Posterior vena cava (tissue), 2 donors: Measurements from ENCODE around the gene APPL1. TPM values are rescaled to one million over a fixed set of nuclear protein-coding genes. Genes with fewer than 3 reads are reported as not detected.
"Not testable (repeated sequence)": the region's sequence is repeated elsewhere in the genome, so short reads cannot be mapped to it uniquely, and the experiment has no call there.

Experiments used
- DNase-seq: peaks from one replicate; pipeline ENCODE4 v3.0.0-alpha.2; 2020; ENCODE audit warnings: low spot score
- intact Hi-C, 2 donors: fragments of 100-400 bp; cut with DNase I; formaldehyde crosslinking; loops; one replicate each; pipeline versions ENCODE4 v1.14.1 to v1.14.2; 2022 to 2023
- total RNA-seq, 2 donors: library from RNA; stranded (reverse); fragmentation: NEBNext Ultra II Directional; extraction: Animal tissue kit (Norgen Biotek cat#: 25700); gene quantifications; one replicate each; pipeline ENCODE4 v1.2.1, GENCODE V29; 2021
- donor health status: DM: yes; HTN: yes; CAD: no.
- donor health status: DM: yes; HTN: yes; CAD: no.

APPL1 gene
- total RNA-seq, 2 donors from 2014 or later, result 43.5 to 50.6 TPM

DNA sequence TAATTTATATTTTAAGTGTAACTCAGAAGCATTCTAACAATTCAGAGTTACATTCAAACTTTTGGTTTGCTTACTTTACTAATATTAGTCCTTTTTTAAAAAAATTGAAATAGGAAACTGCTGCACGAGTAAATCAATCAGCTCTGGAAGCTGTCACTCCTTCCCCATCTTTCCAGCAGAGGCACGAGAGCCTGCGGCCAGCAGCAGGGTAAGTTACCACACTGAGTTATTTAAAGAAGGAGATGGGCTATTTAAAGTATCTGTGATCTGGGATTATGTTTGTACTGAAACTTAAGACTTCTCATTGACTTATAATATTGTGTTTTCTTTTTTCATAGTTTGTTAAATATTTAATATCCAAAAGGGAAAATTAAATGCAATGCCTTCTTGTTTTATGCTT, 29.3 kb downstream of the APPL1 start:
- no peak for DNase-seq
- intact Hi-C loops, result no loop called here

DNA sequence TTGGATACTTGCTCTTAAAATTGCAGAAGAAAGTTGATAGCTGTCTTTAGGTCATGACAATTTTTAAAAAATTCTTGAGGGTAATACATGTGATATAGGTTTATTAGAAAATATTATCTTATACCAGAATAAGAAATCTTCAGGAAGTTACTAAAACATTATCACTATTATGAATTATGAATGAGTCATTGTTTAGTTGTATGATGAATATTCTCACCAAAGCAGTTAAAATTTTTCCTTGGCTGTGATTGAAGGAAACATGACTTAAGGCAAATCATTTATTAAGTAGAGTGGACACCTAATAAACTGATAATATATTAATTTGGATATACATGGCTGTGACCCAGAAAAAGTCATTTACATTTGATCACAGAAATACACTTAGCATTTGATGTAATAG, 30.1 kb downstream of the APPL1 start:
- intact Hi-C loops, result no loop called here
- DNase-seq, result no peak

DNA sequence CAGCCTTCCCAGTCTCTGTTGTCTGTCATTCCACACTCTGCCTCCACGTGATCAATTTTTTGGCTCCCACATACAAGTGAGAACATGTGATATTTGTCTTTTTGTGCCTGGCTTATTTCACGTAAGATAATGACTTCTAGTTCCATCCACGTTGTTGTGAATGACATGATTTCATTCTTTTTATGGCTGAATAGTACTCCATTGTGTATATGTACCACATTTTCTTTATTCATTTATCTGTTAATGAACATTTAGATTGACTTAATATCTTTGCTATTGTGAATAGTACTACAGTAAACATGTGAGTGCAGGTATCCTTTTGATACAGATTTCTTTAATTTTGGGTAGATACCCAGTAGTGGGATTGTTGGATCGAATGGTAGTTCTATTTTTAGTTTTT, 33.6 kb downstream of the APPL1 start:
- DNase-seq, result no peak
- intact Hi-C loops, result no loop called here

DNA sequence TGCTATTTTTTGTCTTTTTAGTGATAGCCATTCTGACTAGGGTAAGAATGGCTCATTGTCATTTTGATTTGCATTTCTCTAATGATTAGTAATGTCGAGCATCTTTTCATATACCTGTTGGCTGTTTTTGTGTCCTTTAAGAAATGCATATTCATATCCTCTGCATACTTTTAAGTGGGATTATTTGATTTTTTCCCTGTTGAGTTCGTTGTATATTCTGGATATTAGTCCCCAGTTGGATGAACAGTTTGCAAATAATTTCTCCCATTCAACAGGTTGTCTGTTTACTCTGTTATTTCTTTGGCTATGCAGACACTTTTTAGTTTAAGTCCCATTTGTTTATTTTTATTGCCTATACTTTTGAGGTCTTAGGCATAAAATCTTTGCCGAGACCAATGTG, 34.4 kb downstream of the APPL1 start:
- DNase-seq, result no peak
- intact Hi-C loops, result no loop called here

DNA sequence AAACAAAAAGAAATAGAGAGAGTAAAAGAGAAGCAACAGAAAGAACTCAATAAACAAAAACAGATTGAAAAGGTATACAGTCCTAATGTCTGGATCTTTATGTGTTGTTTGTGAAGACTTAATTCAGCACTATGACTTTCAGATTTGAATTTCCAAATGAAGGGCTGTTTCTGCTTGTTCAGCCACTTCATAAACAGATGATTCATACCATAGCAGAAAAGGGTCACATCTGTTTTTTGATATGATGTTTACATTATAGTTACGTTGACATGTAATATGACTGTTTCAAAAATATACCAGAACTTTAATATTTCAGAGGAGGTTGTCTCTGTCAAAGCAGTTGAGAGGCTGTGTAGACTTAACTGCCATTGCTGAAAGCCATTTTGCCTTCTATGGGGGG, 40.9 kb downstream of the APPL1 start:
- intact Hi-C loops, result no loop called here
- DNase-seq, result no peak

DNA sequence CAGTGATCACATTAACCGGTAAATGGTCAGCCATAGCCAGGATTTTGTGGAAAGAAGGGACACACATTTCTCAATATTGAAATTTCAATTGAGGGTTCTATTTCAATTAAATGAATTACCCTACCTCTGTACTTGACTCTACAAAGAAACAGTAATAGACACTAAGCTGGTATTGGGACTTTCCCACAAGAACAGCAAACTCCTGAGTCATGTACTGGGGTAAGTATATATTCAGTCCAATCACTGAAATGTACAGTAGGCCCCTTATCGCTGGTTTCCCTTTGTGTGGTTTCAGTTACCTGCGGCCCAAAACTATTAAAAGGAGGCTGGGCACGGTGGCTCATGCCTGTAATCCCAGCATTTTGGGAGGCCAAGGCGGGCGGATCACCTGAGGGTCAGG, 47.3 kb downstream of the APPL1 start:
- intact Hi-C loops, result no loop called here

DNA sequence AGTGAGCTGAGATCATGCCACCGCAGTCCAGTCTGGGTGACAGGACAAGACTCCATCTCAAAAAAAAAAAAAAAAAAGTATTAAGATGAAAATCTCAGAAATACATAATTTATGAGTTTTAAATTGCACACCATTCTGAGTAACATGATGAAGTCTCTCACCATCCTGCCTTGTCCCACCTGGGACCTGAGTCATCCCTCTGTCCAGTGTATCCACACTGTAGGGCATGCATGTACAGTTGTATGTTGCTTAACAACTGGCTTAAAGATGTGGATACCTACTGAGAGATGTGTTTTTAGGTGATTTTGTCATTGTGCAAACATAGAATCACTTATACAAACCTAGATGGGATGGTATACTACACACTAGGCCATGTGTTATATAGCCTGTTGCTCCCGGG, 47.9 kb downstream of the APPL1 start:
- DNase-seq, result no peak
- intact Hi-C loops, result no loop called here

More for the DNA sequence above, 47.3 kb downstream of the APPL1 start:
- no peak for DNase-seq

DNA sequence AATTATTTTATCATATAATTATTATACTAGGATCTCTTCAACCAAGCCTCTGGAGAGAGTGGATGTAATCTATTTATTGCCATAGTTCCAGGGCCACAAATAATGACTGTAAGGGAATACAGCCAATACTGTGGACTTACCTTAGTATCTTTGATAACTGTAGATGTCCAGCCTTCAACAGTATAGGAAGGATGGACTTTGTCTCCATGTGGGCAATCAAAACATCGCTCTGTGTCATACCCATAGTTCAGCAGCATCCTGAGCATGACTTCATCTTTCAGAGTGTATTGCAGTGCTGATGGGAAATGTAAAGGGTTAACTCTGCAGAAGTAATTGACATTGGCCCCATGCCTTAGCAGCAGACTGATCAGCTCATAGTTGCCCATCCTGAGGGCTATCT, 50.7 kb downstream of the APPL1 start:
- no peak for DNase-seq
- intact Hi-C loops, result no loop called here

DNA sequence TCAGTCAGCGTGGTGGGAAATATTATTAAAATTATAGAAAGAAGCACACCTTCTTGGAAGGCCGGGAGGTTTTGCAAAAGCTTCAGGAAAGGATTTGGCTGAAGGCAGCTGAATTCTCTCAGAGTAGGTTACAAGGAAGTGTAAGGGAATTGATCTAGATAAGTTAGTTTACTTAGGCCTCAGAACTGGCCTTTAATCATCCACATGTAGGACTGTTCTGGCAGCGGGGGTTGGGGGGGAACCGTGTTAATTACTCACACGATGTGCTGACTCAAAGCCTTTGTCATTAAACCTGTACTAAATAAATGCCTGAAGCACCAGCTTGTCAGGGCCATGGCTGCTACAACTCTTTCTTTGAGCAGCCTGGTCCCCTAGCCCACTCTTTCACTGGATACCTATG, 52.2 kb downstream of the APPL1 start:
- DNase-seq, result no peak
- intact Hi-C loops, result no loop called here

DNA sequence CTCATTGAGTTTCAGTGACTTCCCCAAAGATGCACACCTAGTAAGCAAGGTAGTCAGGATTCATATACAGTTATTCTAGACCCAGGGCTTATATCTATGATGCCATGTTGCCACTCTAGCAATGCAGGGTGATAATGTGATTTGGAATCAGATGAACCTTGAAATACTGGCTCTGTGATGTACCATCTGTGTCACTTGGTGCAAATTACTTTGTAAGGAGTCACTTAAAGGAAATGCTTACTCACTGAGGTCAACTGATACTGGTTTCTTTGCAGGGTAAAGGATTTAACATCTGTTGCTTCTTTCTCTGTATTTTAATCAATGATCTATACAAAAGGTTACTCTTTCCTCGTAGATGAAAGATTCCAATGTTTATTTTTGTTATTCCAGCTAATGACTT, 54.2 kb downstream of the APPL1 start:
- intact Hi-C loops, result no loop called here
- no peak for DNase-seq

DNA sequence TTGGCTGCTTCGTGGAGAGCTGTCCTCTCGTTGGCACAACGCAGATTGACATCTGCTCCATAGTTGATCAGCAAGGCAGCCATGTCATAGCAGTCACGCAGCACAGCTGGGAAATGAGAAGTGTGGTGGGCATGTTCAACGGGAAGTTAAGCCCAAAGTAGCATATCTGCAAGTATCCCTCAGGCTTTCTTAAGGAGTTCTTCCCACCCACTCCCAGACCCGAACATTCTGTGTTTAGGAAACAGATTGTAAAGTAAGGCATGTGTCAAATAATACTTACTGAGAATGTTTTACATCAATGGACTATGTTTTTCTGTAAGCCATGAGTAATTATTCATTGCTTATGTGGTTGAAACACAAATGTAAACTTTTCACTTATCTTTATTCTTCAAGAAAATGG, 55.8 kb downstream of the APPL1 start:
- no peak for DNase-seq
- intact Hi-C loops, result no loop called here

DNA sequence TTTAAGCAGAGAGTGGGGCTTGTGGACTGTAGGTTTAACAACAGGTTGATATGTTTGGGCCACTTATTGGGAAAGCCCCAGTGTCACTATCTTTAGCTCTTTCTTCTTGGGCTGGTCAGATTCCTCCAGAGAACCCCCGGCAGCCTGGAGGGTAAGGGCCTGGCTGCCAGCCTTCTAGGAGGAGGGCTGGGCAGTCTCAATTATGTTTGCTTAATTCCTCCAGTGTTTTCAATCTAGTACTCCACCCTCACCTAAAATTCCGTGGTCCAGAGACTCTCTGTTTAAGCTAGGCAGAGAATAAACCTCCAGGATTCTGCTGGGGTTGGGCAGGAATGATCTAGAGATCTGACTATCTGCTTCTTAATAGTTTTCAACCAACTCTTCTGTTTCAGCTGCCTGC, 59.7 kb downstream of the APPL1 start:
- no peak for DNase-seq
- intact Hi-C loops, result no loop called here

DNA sequence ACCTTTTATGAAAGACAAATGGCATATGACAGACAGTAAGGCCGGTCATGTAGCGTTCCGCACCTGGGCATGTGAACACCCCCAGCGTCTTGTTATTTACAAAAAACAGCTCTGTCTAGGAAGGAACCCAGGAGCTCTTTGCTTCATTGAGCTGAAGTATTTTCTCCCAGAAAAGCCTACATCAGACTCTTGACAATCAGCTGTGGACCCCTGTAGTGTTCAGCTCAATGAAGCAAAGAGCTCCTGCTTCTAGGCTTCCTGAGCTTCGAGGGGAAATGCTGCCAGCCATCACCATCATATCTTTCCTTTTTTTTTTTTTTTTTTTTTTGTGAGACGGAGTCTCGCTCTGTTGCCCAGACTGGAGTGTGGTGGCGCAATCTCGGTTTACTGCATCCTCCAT, 60.9 kb downstream of the APPL1 start:
- intact Hi-C loops, result no loop called here
- no peak for DNase-seq

DNA sequence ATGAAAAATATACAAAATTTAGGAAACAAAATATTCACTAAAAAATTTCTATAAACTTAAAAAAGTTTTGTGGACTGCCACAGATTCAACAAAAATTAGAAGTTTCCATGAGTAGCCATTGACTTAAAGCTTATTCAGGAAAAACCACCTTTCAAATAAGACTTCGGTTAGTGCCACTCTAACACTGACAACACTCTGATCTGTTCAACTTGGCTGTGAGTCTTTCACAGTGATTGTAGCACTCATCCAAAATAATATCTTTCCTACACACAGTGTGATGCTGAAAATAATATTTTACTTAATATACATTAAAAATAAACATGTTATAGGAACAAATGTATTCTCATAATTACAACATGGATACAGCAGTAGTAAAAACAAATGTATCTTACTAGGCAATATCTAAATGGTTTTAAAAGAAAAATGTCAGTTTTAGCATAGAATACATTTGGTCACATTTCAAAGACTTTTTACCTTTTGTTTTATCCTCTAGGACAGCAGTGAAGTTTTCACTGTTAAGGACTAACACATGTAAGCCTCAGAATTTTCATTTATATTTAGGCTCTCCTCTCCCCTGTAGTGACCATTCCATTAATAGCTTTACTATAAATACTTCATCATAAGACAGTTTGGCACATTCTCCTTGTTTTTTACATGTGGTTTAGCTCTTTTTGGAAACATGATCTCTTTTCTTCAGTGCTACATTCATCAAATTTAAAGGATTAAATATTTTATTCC, 64.8 kb downstream of the APPL1 start, which contains the start of gene ASB14:
Gene ASB14 (minus strand): TSS at position 527 of the 738 bp plus-strand sequence. CDS start 652 bp downstream, outside the sequence.
- no peak for DNase-seq
- intact Hi-C loops, result no loop called here

DNA sequence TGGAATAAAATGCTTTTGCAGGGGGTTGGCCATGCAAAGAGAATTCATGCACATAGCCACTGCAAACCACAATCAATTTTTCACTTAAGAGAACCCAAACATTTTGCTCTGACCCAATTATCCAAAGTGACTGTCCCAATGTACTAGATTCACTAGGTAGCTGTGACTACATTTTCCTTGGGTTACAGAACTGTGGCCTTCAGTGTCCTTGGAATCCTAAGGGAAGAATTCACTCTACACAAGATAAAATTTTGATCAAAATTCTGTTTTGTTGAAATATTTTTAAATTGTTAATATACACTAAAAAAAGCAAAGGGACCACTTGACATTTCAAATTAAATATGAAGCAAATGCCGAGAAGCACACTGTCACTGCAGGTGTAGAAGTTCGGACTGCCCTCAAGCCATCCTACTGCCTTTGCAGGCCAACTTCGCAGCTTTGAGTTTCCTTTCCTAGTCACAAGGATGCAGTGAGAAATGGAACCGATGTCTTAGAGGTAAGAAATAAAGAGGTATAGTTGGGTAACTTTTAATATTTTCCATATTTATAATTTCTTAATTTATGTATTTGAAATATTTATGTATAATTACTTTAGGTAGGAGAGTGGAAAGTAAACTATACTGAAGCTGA, 65.5 kb downstream of the APPL1 start:
- intact Hi-C loops, result no loop called here
- DNase-seq, result no peak

DNA sequence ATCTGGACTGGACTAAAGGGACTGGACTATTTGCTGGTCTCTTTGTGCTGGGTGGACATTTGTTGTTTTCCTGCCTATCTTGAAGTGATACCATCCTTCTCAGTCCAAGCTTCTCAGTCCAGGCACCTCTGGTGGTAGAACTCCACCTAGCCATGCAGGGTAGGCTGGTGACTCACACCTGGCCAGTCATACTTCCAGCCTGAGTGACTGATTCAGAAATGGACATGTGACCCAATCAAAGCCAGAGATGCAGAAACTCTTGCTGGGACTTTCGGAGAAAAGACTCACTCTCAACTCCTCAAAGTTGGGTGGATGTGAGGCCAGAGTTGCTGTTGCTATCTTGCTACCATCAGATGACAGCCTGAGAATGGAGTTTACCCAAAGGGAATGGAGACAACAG, 70.5 kb downstream of the APPL1 start:
- DNase-seq, result no peak
- intact Hi-C loops, result no loop called here

DNA sequence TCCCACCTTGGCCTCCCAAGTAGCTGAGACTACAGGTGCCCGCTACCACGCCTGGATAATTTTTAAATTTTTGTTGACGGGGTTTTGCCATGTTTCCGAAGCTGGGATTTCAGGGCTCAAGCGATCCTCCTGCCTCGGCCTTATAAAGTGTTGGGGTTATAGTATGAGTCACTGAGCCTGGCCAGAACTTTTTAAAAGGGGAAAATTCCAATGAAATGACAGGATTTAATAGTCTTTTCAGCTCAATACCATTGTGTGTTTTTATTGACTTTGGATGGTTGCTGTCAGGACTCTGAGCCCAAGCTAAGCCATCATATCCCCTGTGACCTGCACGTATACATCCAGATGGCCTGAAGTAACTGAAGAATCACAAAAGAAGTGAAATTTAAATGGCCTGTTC, 76.0 kb downstream of the APPL1 start:
- DNase-seq, intact Hi-C loops: not testable (repeated sequence)

DNA sequence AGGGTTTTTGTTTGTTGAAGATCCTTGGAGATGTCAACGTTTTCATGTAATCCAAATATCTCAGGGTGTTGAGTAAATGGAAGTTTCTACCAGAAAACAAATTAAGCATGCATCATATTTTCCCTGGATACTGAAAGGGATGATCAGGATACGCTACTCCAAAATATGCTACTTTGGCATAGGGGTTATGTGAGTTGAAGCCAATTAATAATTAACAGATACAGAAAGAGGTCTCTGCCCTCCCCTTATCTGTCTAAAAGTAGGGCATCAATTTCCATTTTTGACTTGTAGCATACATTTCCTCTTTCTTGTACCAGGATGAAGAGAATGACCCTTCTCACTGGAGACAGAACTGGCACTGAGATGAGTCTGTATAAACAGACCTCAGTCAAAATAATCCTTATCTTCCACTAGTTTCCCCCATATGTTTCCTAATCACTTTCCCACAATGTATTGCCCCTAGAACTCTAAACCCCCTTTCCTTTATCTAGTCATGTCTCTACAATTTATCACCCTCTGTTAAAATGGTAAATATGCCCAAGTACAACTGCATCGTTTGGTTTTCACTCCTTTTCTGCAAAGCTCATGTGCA, 82.3 kb downstream of the APPL1 start:
- DNase-seq, result no peak
- intact Hi-C loops, result no loop called here

DNA sequence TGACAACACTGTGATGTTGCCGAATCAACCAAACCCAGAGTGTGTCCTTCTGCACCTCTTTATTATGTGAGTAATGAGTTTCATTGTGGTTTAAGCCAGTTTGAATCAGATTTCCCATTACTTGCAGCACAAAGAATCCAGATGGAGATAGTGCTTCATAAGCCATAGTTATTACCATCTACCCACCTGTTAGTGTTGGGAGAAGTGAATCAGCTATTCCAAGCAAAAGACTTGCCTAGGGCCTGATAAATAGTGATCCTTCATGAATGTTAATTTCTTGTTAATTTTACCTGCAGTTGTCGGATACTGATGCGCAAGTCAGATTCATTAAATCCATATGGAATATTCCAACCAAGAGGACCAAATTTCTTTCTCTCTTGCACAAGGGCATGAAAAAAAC, 86.7 kb downstream of the APPL1 start:
- intact Hi-C loops, result no loop called here
- no peak for DNase-seq
